ENCODE data around the gene PSG11.

Gene PSG11

GRCh38 chr19:42965176-42965575 is 61.1 kb downstream of the PSG11 start:
- DNase-seq (ENCODE audit: extremely low read depth, low read depth): no peak
- TF ChIP-seq, protein P1, sequence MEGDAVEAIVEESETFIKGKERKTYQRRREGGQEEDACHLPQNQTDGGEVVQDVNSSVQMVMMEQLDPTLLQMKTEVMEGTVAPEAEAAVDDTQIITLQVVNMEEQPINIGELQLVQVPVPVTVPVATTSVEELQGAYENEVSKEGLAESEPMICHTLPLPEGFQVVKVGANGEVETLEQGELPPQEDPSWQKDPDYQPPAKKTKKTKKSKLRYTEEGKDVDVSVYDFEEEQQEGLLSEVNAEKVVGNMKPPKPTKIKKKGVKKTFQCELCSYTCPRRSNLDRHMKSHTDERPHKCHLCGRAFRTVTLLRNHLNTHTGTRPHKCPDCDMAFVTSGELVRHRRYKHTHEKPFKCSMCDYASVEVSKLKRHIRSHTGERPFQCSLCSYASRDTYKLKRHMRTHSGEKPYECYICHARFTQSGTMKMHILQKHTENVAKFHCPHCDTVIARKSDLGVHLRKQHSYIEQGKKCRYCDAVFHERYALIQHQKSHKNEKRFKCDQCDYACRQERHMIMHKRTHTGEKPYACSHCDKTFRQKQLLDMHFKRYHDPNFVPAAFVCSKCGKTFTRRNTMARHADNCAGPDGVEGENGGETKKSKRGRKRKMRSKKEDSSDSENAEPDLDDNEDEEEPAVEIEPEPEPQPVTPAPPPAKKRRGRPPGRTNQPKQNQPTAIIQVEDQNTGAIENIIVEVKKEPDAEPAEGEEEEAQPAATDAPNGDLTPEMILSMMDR (IDR thresholded peaks at IDR 0.05; ENCODE audit: low read depth, low read length): no peak

DNA sequence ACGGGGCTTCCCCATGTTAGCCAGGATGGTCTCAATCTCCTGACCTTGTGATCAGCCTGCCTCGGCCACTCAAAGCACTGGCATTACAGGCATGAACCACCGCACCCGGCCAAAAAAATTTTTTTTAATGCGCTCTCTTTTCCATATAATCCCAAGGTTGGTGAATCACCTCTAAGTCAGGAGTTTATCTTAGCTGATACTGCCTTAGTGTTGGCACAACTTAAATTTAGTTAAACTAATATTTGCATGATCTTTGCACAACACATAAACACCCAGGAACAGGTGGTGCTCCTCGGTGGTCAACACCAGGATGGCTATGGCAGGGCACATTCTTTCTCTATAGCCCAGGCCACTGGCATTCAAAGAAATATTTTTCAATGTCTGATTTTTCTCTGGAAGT is 65.2 kb downstream of the PSG11 start:
- TF ChIP-seq, protein P1 (IDR thresholded peaks at IDR 0.05; ENCODE audit: low read depth, low read length): no peak
- DNase-seq (ENCODE audit: extremely low read depth, low read depth): no peak
